WTC11 (cell line): Measurements from ENCODE around the gene LEF1.

Experiments
- ATF2 ChIP-seq: sonication (generic); formaldehyde crosslinking; IDR thresholded peaks from 2 replicates; pipeline ENCODE4 v1.8.1; 2022; ENCODE audit warnings: low read depth, missing genetic modification reagents, borderline replicate concordance
- ATF6 ChIP-seq: sonication (generic); formaldehyde crosslinking; IDR thresholded peaks from 2 replicates; pipeline ENCODE4 v1.8.1; 2023; ENCODE audit warnings: mild to moderate bottlenecking, missing genetic modification reagents
- ERG ChIP-seq: fragments of 250-450 bp; sonication (Bioruptor Pico); IDR thresholded peaks from 2 replicates; pipeline ENCODE4 v1.8.0; 2021; ENCODE audit warnings: mild to moderate bottlenecking
- USF2 ChIP-seq: sonication (generic); formaldehyde crosslinking; IDR thresholded peaks from 2 replicates; pipeline ENCODE4 v1.8.1; 2023; ENCODE audit warnings: mild to moderate bottlenecking, missing genetic modification reagents, moderate library complexity
- TF ChIP-seq, protein P1 (sequence below): fragments of 200-600 bp; IDR thresholded peaks from 2 replicates; pipeline ENCODE4 v1.8.0; 2022; ENCODE audit warnings: antibody characterized with exemption

- no peak for TF ChIP-seq ATF6
- TF ChIP-seq USF2 (CRISPR knock-in tag): no peak
- TF ChIP-seq ERG (CRISPR knock-in tag): no peak
- no peak for TF ChIP-seq ATF2
- TF ChIP-seq, protein P1, sequence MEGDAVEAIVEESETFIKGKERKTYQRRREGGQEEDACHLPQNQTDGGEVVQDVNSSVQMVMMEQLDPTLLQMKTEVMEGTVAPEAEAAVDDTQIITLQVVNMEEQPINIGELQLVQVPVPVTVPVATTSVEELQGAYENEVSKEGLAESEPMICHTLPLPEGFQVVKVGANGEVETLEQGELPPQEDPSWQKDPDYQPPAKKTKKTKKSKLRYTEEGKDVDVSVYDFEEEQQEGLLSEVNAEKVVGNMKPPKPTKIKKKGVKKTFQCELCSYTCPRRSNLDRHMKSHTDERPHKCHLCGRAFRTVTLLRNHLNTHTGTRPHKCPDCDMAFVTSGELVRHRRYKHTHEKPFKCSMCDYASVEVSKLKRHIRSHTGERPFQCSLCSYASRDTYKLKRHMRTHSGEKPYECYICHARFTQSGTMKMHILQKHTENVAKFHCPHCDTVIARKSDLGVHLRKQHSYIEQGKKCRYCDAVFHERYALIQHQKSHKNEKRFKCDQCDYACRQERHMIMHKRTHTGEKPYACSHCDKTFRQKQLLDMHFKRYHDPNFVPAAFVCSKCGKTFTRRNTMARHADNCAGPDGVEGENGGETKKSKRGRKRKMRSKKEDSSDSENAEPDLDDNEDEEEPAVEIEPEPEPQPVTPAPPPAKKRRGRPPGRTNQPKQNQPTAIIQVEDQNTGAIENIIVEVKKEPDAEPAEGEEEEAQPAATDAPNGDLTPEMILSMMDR: no peak
Observed at GRCh38 chr4:108029731-108030130, 139.0 kb downstream of the LEF1 start.
